IMR-90 (cell line): ENCODE results near the gene SLC36A1.

Experiments used
- CEBPB ChIP-seq: IDR thresholded peaks from 2 replicates; pipeline ENCODE4 v1.6.1; 2012; ENCODE audit warnings: low read depth, low read length, improper control_type of control experiment
- FOS ChIP-seq: fragments of 150-350 bp; IDR thresholded peaks from 2 replicates; pipeline ENCODE4 v1.6.1; 2016; ENCODE audit warnings: low read depth, low read length
- MAFK ChIP-seq: IDR thresholded peaks from 2 replicates; pipeline ENCODE4 v1.6.1; 2012; ENCODE audit warnings: low read depth, low read length, improper control_type of control experiment
- NFE2L2 ChIP-seq: fragments of 150-350 bp; IDR thresholded peaks from 2 replicates; pipeline ENCODE4 v1.6.1; 2016; ENCODE audit warnings: low read depth, mild to moderate bottlenecking, low read length
- POLR2A ChIP-seq: IDR thresholded peaks from 2 replicates; pipeline ENCODE4 v1.6.1; 2012; ENCODE audit warnings: mild to moderate bottlenecking, low read depth, low read length
- RFX5 ChIP-seq: IDR thresholded peaks from 2 replicates; pipeline ENCODE4 v1.8.0; 2012; ENCODE audit warnings: low read depth, mild to moderate bottlenecking, low read length, moderate library complexity
- SMC3 ChIP-seq: fragments of 150-350 bp; IDR thresholded peaks from 2 replicates; pipeline ENCODE4 v1.6.1; 2016; ENCODE audit warnings: low read depth, mild to moderate bottlenecking, antibody characterized with exemption, low read length, moderate library complexity
- TF ChIP-seq, protein P1 (sequence below): conservative IDR thresholded peaks from 2 replicates; pipeline ENCODE4 v1.5.1; 2012; ENCODE audit warnings: mild to moderate bottlenecking, low read depth, low read length, improper control_type of control experiment

- TF ChIP-seq, protein P1, sequence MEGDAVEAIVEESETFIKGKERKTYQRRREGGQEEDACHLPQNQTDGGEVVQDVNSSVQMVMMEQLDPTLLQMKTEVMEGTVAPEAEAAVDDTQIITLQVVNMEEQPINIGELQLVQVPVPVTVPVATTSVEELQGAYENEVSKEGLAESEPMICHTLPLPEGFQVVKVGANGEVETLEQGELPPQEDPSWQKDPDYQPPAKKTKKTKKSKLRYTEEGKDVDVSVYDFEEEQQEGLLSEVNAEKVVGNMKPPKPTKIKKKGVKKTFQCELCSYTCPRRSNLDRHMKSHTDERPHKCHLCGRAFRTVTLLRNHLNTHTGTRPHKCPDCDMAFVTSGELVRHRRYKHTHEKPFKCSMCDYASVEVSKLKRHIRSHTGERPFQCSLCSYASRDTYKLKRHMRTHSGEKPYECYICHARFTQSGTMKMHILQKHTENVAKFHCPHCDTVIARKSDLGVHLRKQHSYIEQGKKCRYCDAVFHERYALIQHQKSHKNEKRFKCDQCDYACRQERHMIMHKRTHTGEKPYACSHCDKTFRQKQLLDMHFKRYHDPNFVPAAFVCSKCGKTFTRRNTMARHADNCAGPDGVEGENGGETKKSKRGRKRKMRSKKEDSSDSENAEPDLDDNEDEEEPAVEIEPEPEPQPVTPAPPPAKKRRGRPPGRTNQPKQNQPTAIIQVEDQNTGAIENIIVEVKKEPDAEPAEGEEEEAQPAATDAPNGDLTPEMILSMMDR = no peak
- no peak for TF ChIP-seq RFX5
- no peak for TF ChIP-seq FOS
- TF ChIP-seq MAFK = no peak
- TF ChIP-seq POLR2A = no peak
- no peak for TF ChIP-seq SMC3
- TF ChIP-seq NFE2L2 = no peak
- TF ChIP-seq CEBPB = no peak
Observed at GRCh38 chr5:151458314-151458713, 10.9 kb downstream of the SLC36A1 start.
